Choroid plexus epithelial cell (primary cell): Measurements from ENCODE around the gene TGM1.

Experiments
- DNase-seq: peaks from one replicate; pipeline ENCODE4 v3.0.0-alpha.2; 2010; ENCODE audit warnings: low read depth
- H3K4me3 ChIP-seq: 2 replicates; pipeline ENCODE4 v1.5.1; 2011; ENCODE audit warnings: low read depth, mild to moderate bottlenecking, control low read depth, low read length, moderate library complexity
- CTCF ChIP-seq: conservative IDR thresholded peaks from 2 replicates; pipeline ENCODE4 v1.5.1; 2011; ENCODE audit warnings: low read depth, mild to moderate bottlenecking, control low read depth, inconsistent platforms, low read length, moderate library complexity

Gene TGM1

GRCh38 chr14:24308342-24309124, 45.6 kb upstream of the TGM1 start:
- no peak for DNase-seq
- H3K4me3 ChIP-seq = no peak overlapping the region
- TF ChIP-seq CTCF = no peak

- no peak within 1 kb of the TSS for H3K4me3 ChIP-seq
- TF ChIP-seq CTCF = peak; percentile 96
- peak; percentile 66 for DNase-seq
These were observed 44.8 kb upstream of the TGM1 start, which contains the start of gene CIDEB for GRCh38 chr14:24307575-24308341. TSS of gene CIDEB (minus strand) at chr14:24307977. CDS start at chr14:24307858, 119 bp downstream.

GRCh38 chr14:24307156-24307574, 44.2 kb upstream of the TGM1 start:
- no peak for TF ChIP-seq CTCF

GRCh38 chr14:24304019-24304387, 41.0 kb upstream of the TGM1 start:
- H3K4me3 ChIP-seq = no peak overlapping the region
- no peak for DNase-seq
- no peak for TF ChIP-seq CTCF

More at GRCh38 chr14:24307156-24307574, 44.2 kb upstream of the TGM1 start:
- no peak for DNase-seq
- H3K4me3 ChIP-seq = no peak overlapping the region

- TF ChIP-seq CTCF = no peak
- no peak for DNase-seq
- H3K4me3 ChIP-seq = peak overlapping the region; percentile 92
These were observed 37.5 kb upstream of the TGM1 start for GRCh38 chr14:24300326-24300980.

GRCh38 chr14:24299255-24300191, 36.5 kb upstream of the TGM1 start, which contains the start of the genes DHRS1 and NOP9:
TSS of gene DHRS1 (minus strand) at chr14:24299780. CDS start at chr14:24299106, 674 bp downstream.
TSS of gene NOP9 (plus strand) at chr14:24299850. CDS start at chr14:24299955, 105 bp downstream.
- TF ChIP-seq CTCF = no peak
- DNase-seq = peak; percentile 89
- peak within 1 kb of the TSS; percentile 92 for H3K4me3 ChIP-seq
